GM23338 (cell line): ENCODE results near the gene ZCCHC17. TPM values are rescaled to one million over a fixed set of nuclear protein-coding genes. Genes with fewer than 3 reads are reported as not detected.

Source experiments
- ATAC-seq: fragments of 200-7000 bp; cut with Tn5 transposase; 3 replicates; pipeline ENCODE4 v1.9.1; 2020
- DNase-seq: peaks from one replicate; pipeline ENCODE4 v3.0.0-alpha.2; 2015; ENCODE audit warnings: low spot score
- H2AFZ ChIP-seq: fragments of 200-600 bp; sonication (generic); 2 replicates; pipeline ENCODE4 v1.8.0; 2016; ENCODE audit warnings: antibody characterized with exemption, mild to moderate bottlenecking, moderate library complexity
- H3F3A ChIP-seq: fragments of 200-600 bp; sonication (generic); replicated peaks from 2 replicates; pipeline ENCODE4 v1.8.0; 2017; ENCODE audit warnings: antibody characterized with exemption, mixed run types, low read depth
- H3K27ac ChIP-seq: fragments of 200-600 bp; sonication (generic); 2 replicates; pipeline ENCODE4 v1.6.1; 2016; ENCODE audit warnings: low read depth
- H3K27me3 ChIP-seq: fragments of 200-600 bp; sonication (generic); 2 replicates; pipeline ENCODE4 v1.8.0; 2016; ENCODE audit warnings: mild to moderate bottlenecking, mixed run types, moderate library complexity; ENCODE audit not compliant: insufficient read depth
- H3K36me3 ChIP-seq: fragments of 200-600 bp; sonication (generic); 2 replicates; pipeline ENCODE4 v1.8.0; 2016; ENCODE audit warnings: mild to moderate bottlenecking; ENCODE audit not compliant: insufficient read depth
- H3K4me1 ChIP-seq: fragments of 200-600 bp; sonication (generic); 2 replicates; pipeline ENCODE4 v1.8.0; 2016; ENCODE audit warnings: mild to moderate bottlenecking, moderate library complexity; ENCODE audit not compliant: insufficient read depth
- H3K4me2 ChIP-seq: fragments of 200-600 bp; sonication (generic); 2 replicates; pipeline ENCODE4 v1.7.1; 2017; ENCODE audit warnings: mixed run types
- H3K4me3 ChIP-seq: fragments of 200-600 bp; sonication (generic); 2 replicates; pipeline ENCODE4 v1.6.1; 2016; ENCODE audit warnings: mixed run types
- H3K79me2 ChIP-seq: fragments of 200-600 bp; sonication (generic); replicated peaks from 2 replicates; pipeline ENCODE4 v1.8.0; 2017; ENCODE audit warnings: mild to moderate bottlenecking; ENCODE audit not compliant: insufficient read depth
- H3K9me2 ChIP-seq: fragments of 200-600 bp; sonication (generic); 2 replicates; pipeline ENCODE4 v1.8.0; 2017; ENCODE audit not compliant: insufficient read depth
- H4K20me1 ChIP-seq: fragments of 200-600 bp; sonication (generic); replicated peaks from 2 replicates; pipeline ENCODE4 v1.8.0; 2017; ENCODE audit warnings: mild to moderate bottlenecking; ENCODE audit not compliant: insufficient read depth
- H3K27ac Mint-ChIP-seq: 2 replicates; pipeline ENCODE4 v1.8.0; 2020; ENCODE audit warnings: inconsistent platforms, mild to moderate bottlenecking, moderate library complexity, mixed read lengths
- H3K27me3 Mint-ChIP-seq: 3 replicates; pipeline ENCODE4 v1.8.0; 2022; ENCODE audit warnings: low read depth, mild to moderate bottlenecking, moderate library complexity, mixed read lengths, inconsistent platforms; ENCODE audit not compliant: insufficient read depth, poor library complexity
- H3K36me3 Mint-ChIP-seq: 3 replicates; pipeline ENCODE4 v1.8.0; 2021; ENCODE audit warnings: low read depth, mild to moderate bottlenecking, inconsistent platforms, moderate library complexity, mixed read lengths
- H3K4me1 Mint-ChIP-seq: 3 replicates; pipeline ENCODE4 v1.8.0; 2020; ENCODE audit warnings: mild to moderate bottlenecking, inconsistent platforms, mixed read lengths
- H3K4me3 Mint-ChIP-seq: 3 replicates; pipeline ENCODE4 v1.8.0; 2021; ENCODE audit warnings: moderate library complexity, mild to moderate bottlenecking, inconsistent platforms, mixed read lengths
- H3K9me3 Mint-ChIP-seq: 3 replicates; pipeline ENCODE4 v1.8.0; 2020; ENCODE audit warnings: moderate library complexity, mild to moderate bottlenecking, inconsistent platforms, mixed read lengths
- EZH2phosphoT487 ChIP-seq: fragments of 200-600 bp; sonication (generic); IDR thresholded peaks from one replicate; pipeline ENCODE4 v1.8.1; 2018; ENCODE audit warnings: antibody characterized with exemption; ENCODE audit not compliant: unreplicated experiment
- NANOG ChIP-seq: IDR thresholded peaks from 2 replicates; pipeline ENCODE4 v1.6.1; 2016; ENCODE audit warnings: antibody characterized with exemption, borderline replicate concordance
- POLR2AphosphoS5 ChIP-seq: IDR thresholded peaks from 2 replicates; pipeline ENCODE4 v1.6.1; 2016; ENCODE audit warnings: antibody characterized with exemption, low read depth
- ZNF114 ChIP-seq: fragments of 250-450 bp; sonication (Bioruptor Pico); IDR thresholded peaks from 2 replicates; pipeline ENCODE4 v1.5.0; 2020; ENCODE audit warnings: mild to moderate bottlenecking, moderate library complexity
- polyA plus RNA-seq: library from polyadenylated mRNA; unstranded; fragments of >200 nt; fragmentation: Nextera tagmentation; extraction: Ambion mirVana; gene quantifications from 2 replicates; pipeline ENCODE4 v1.2.1, GENCODE V29; 2016
- total RNA-seq: library from RNA; depleted of rRNA; stranded (reverse); fragments of >200 nt; shearing (Covaris generic); gene quantifications from 2 replicates; pipeline ENCODE4 v1.2.3, GENCODE V29; 2014
- TF ChIP-seq, protein P1 (sequence below), 2 experiments: fragments of 200-600 bp in 1 of 2; sonication (generic) in 1 of 2; conservative IDR thresholded peaks; 2 replicates each; pipeline versions ENCODE4 v1.5.1 to v1.6.1; 2016 to 2017; ENCODE audit warnings: antibody characterized with exemption in 2 of 2, low read depth in 2 of 2, mild to moderate bottlenecking in 2 of 2, moderate library complexity in 1 of 2
- TF ChIP-seq, protein P2 (sequence below): fragments of 250-450 bp; sonication (Bioruptor Pico); IDR thresholded peaks from 2 replicates; pipeline ENCODE4 v1.5.0; 2020; ENCODE audit warnings: mild to moderate bottlenecking, moderate library complexity

Gene ZCCHC17
- total and polyA plus RNA-seq, 2 experiments from 2014 or later: 40.1 to 134 TPM

DNA sequence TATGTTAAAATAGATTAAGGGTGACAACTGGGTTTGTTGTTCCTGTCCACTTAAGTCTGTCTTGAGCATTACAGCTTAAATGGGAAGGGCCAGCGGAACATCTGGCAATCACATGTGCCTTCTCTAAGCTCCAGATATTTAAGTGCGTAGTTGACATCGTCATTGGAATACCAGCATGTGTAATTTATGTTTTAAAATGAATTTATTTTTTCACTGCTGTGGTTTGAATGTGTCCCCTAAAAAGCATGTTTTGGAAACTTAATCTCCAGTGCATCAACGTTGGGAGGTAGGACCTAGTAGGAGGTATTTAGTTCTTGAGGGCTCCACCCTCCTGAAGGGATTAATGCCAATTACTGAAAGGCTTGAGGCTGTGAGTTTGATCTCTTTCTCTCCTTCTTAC, 13.4 kb downstream of the ZCCHC17 start:
- Mint-ChIP-seq H3K4me3 (no peak overlapping the region), H3K36me3 (peaks cover 43% of the 10 kb centered on the region), H3K4me1 (no peaks in the 10 kb centered on the region), H3K27me3 (no peaks in the 10 kb centered on the region), H3K27ac (no peak overlapping the region), H3K9me3 (no peaks in the 10 kb centered on the region)
- Histone ChIP-seq H3K36me3 (peaks cover 27% of the 10 kb centered on the region; the same call in 1 of the 2 replicates), H3K27me3 (no peaks in the 10 kb centered on the region), H3K79me2 (peaks cover 34% of the 10 kb centered on the region), H4K20me1 (peaks cover 15% of the 10 kb centered on the region), H3K4me1 (no peaks in the 10 kb centered on the region), H3K27ac (no peak overlapping the region), H3K9me2 (no peaks in the 10 kb centered on the region), H3K4me3 (no peak overlapping the region), H3F3A (no peaks in the 10 kb centered on the region), H2AFZ (no peak overlapping the region), H3K4me2 (no peak overlapping the region)
- DNase-seq (no peak), ATAC-seq (no peak)
- TF ChIP-seq NANOG (no peak), POLR2AphosphoS5 (no peak), EZH2phosphoT487 (no peak), ZNF114 (CRISPR knock-in tag) (no peak)
- TF ChIP-seq, protein P1, sequence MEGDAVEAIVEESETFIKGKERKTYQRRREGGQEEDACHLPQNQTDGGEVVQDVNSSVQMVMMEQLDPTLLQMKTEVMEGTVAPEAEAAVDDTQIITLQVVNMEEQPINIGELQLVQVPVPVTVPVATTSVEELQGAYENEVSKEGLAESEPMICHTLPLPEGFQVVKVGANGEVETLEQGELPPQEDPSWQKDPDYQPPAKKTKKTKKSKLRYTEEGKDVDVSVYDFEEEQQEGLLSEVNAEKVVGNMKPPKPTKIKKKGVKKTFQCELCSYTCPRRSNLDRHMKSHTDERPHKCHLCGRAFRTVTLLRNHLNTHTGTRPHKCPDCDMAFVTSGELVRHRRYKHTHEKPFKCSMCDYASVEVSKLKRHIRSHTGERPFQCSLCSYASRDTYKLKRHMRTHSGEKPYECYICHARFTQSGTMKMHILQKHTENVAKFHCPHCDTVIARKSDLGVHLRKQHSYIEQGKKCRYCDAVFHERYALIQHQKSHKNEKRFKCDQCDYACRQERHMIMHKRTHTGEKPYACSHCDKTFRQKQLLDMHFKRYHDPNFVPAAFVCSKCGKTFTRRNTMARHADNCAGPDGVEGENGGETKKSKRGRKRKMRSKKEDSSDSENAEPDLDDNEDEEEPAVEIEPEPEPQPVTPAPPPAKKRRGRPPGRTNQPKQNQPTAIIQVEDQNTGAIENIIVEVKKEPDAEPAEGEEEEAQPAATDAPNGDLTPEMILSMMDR (conservative IDR thresholded peaks at IDR 0.05; ENCODE audit: low read depth in 2 of 2): no peak
- TF ChIP-seq, protein P2, sequence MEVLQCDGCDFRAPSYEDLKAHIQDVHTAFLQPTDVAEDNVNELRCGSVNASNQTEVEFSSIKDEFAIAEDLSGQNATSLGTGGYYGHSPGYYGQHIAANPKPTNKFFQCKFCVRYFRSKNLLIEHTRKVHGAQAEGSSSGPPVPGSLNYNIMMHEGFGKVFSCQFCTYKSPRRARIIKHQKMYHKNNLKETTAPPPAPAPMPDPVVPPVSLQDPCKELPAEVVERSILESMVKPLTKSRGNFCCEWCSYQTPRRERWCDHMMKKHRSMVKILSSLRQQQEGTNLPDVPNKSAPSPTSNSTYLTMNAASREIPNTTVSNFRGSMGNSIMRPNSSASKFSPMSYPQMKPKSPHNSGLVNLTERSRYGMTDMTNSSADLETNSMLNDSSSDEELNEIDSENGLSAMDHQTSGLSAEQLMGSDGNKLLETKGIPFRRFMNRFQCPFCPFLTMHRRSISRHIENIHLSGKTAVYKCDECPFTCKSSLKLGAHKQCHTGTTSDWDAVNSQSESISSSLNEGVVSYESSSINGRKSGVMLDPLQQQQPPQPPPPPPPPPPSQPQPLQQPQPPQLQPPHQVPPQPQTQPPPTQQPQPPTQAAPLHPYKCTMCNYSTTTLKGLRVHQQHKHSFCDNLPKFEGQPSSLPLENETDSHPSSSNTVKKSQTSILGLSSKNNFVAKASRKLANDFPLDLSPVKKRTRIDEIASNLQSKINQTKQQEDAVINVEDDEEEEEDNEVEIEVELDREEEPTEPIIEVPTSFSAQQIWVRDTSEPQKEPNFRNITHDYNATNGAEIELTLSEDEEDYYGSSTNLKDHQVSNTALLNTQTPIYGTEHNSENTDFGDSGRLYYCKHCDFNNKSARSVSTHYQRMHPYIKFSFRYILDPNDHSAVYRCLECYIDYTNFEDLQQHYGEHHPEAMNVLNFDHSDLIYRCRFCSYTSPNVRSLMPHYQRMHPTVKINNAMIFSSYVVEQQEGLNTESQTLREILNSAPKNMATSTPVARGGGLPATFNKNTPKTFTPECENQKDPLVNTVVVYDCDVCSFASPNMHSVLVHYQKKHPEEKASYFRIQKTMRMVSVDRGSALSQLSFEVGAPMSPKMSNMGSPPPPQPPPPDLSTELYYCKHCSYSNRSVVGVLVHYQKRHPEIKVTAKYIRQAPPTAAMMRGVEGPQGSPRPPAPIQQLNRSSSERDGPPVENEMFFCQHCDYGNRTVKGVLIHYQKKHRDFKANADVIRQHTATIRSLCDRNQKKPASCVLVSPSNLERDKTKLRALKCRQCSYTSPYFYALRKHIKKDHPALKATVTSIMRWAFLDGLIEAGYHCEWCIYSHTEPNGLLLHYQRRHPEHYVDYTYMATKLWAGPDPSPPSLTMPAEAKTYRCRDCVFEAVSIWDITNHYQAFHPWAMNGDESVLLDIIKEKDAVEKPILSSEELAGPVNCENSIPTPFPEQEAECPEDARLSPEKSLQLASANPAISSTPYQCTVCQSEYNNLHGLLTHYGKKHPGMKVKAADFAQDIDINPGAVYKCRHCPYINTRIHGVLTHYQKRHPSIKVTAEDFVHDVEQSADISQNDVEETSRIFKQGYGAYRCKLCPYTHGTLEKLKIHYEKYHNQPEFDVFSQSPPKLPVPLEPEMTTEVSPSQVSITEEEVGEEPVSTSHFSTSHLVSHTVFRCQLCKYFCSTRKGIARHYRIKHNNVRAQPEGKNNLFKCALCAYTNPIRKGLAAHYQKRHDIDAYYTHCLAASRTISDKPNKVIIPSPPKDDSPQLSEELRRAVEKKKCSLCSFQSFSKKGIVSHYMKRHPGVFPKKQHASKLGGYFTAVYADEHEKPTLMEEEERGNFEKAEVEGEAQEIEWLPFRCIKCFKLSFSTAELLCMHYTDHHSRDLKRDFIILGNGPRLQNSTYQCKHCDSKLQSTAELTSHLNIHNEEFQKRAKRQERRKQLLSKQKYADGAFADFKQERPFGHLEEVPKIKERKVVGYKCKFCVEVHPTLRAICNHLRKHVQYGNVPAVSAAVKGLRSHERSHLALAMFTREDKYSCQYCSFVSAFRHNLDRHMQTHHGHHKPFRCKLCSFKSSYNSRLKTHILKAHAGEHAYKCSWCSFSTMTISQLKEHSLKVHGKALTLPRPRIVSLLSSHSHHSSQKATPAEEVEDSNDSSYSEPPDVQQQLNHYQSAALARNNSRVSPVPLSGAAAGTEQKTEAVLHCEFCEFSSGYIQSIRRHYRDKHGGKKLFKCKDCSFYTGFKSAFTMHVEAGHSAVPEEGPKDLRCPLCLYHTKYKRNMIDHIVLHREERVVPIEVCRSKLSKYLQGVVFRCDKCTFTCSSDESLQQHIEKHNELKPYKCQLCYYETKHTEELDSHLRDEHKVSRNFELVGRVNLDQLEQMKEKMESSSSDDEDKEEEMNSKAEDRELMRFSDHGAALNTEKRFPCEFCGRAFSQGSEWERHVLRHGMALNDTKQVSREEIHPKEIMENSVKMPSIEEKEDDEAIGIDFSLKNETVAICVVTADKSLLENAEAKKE (CRISPR knock-in tag): no peak
